Keratinocyte (primary cell): Measurements from ENCODE around the gene SUGCT.

Experiments
- CTCF ChIP-seq, 3 experiments: IDR thresholded peaks in 1 of 3; conservative IDR thresholded peaks in 1 of 3; optimal IDR thresholded peaks in 1 of 3; 2 replicates in 2 of 3; 3 replicates in 1 of 3; pipeline versions ENCODE3 to v1.5.1; 2011; ENCODE audit warnings: low read length in 3 of 3, mild to moderate bottlenecking in 3 of 3, moderate library complexity in 2 of 3, control low read depth in 1 of 3, inconsistent platforms in 1 of 3; ENCODE audit not compliant: insufficient read depth in 2 of 3; ENCODE audit errors: extremely low read depth in 1 of 3
- EZH2 ChIP-seq: IDR thresholded peaks from one replicate; pipeline ENCODE4 v1.6.1; 2012; ENCODE audit warnings: inconsistent platforms, mild to moderate bottlenecking, low read length, moderate library complexity

- TF ChIP-seq CTCF (optimal IDR thresholded peaks at IDR 0.05 in 1 of 3, IDR thresholded peaks at IDR 0.05 in 1 of 3, conservative IDR thresholded peaks at IDR 0.05 in 1 of 3; ENCODE audit: extremely low read depth in 1 of 3, insufficient read depth in 2 of 3, low read length in 3 of 3): no peak
- TF ChIP-seq EZH2: no peak
Observed at GRCh38 chr7:40566879-40567278, 432.1 kb downstream of the SUGCT start.
